Activated CD8-positive, alpha-beta memory T cell treated with anti-CD3 and anti-CD28 coated beads, Interleukin-2, amount 50 U/mL, for 1 hour (primary cell): Measurements from ENCODE around the gene CUX1.

Experiments used
- DNase-seq: peaks from one replicate; pipeline ENCODE4 v3.0.0-alpha.2; 2020; ENCODE audit errors: extremely low read depth

CUX1 gene

DNA sequence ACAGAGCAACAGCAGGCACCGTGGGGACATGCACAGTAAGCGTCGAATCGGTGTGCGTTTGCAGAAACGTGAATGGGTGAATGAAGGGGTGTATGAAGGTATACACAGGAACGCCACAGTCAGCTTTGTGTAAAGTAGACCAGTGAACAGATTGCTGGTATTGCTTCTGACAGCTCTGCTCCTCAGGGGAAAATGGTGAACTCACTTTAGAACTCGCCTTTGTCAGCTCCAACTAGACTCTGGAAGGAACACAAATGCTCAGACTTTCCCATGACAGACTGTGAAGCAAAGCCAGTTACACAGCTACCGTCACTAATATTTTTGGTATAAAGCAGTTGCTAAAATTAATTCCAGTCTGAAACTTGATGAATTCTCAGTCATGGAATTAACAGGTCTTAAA is 78.9 kb downstream of the CUX1 start:
- no peak for DNase-seq

DNA sequence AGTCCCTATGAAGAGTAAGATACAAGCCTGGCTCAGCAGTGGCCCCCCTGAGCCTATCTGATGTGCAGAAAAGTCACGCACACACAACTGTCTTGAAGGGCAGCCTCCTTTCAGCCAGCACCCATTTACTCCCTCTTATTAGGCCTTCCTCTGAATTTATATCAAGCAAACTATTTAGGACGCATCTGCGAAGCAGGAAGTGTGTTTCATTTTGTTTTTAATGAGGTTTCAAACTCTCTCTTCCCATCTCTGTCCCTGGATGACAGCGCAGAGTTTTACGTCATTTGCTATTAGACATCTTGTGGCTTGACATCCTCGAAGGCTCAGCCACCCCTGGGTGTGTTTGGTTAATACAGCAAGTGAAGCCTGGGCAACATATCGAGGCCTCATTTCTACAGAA is 79.5 kb downstream of the CUX1 start:
- no peak for DNase-seq

DNA sequence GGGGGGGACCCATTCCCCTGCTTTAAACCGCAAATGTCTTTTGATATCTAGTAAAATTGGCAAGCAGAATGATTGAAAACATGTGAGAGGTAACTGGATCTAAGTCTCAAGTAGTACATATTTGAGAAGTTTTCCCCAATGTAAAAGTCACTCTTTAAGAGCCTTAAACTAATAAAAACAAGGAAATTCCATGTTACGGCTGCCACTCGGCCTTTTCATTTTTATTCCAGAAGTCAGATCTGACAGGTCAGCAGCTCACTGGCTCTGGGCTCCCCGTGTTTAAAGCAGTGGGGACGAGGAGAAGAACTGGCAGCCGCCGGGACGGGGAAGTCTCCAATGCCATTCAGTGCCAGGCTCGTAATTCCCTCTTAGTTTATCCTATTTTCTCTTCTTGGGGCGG is 80.7 kb downstream of the CUX1 start:
- no peak for DNase-seq

DNA sequence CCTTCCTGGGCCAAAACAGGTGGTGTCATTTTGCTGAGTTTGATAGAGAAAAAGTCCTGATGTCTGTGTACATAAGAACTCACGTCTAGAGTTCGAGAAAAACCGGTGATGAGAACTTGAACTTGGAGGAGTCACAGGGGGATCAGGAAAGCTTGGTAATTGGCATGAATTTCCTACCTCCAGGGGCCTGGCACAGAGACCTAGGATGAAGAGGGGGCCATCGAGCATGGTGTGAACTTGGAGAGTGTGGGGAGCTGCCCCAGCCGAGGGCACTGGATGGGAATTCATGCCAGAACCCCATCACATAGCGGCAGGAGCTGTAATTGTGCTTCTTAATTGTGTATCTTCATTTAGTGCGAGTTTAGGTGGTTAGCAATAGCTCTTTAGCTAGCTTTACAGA is 82.2 kb downstream of the CUX1 start:
- DNase-seq, result no peak

DNA sequence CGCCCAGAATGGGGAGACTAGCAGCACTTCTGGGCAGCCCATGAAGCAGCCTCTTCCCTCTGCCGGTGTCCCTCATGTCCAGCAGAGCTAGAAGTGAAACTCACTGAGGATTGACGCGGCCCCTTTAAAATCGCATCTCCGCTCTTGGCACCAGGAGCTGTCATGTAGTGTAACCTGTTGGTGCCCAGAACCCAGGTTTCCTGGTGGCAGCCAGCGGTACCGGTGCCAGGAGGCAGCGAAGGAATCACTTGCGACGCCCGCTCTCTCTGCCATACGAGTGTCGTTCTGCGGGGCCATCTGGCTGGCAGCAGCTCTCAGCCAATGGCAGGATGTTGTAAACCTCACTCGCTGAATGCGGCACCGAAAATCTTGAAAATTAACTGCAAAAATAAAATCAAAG is 82.7 kb downstream of the CUX1 start:
- DNase-seq, result no peak

DNA sequence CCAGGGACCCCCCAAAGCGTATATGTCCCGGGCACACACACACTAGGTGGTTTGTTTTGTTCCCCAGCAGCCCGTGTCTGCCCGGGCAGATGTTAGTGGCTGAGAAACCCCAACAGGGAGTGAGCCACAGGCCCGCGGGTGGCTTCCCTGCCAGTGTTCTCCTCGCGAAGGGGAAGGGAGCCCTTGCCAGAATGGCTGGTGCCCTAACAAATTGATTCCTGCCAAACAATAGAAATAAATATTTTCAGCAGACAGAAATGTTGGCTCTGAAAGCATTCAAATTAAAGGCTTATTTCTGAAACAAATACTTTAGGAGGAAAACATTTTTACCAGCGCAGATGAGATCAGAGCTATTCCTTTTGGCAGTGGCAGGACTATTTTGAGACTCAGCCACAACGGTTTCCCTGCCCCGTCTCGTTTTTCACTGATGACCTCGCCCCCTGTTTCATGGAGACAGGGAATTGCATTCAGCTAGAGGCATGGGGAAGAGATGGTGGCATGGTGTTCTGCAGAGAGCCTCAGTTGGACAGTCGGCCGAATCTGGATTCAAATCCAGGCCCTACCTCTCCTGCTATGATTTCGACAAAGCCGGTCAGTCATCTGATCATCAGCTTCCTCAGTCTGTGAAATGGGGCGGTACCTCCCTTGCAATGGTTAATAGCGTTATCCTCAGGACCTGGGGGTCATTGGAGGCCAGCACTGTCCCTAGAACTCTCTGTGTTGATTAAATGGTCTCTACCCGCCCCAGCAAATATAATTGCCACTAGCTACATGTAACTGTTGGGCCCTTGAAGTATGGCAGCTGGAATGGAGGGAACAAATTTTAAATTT is 84.5 kb downstream of the CUX1 start:
- no peak for DNase-seq

DNA sequence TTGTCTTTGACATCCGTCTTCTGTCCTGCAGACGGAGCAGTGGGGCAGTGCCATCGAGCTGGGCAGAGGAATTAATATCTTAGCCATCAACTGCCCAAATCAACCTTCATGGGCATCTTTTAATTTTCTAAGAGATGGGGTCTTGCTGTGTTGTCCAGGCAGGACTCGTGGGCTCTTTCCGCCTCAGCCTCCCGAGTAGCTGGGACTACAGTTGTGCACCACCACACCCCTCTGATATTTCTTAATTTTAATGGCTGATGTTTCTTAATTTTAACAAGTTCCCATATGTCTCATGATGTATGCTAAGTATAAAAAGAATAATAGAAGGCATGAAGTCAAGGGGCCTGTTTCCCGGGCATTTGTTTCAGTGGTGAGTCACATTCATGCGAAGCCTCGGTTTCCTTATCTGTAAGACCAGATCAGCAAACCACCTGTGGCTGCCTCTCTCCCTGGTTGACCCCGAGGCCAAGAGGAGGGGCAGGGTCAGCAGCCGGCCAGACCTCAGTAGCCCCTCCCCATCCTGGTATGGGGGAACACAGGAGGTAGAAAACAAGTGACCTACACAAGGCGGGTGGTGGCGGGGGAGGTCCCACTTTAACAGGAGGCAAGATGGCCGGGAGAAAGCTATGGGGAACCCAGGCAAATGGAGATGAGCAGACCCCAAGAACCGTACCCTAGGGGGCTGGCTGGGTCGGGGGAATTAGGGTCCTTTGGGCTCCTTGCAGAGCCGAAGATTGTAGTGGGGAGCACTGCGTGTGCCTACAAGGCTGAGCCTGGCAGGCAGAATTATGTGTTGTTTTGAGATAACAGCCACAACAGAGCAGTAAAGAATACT is 85.5 kb downstream of the CUX1 start:
- no peak for DNase-seq

DNA sequence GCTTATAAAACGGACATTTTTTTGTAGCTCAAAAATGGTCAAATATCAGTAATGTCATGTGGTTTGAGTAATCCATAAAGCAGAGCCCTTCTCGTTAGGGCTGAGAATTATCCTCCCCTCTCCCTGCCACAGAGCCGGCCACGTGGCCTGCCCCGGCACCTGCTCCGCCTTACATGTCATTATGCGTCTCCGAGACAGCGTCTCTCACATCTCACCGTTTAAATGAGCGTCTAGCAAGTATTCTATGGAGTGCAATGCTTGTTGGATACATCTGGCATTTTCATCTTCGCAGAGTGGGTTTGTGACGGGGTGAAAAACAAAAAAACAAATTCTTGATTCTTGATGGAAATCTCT is 86.1 kb downstream of the CUX1 start:
- no peak for DNase-seq

DNA sequence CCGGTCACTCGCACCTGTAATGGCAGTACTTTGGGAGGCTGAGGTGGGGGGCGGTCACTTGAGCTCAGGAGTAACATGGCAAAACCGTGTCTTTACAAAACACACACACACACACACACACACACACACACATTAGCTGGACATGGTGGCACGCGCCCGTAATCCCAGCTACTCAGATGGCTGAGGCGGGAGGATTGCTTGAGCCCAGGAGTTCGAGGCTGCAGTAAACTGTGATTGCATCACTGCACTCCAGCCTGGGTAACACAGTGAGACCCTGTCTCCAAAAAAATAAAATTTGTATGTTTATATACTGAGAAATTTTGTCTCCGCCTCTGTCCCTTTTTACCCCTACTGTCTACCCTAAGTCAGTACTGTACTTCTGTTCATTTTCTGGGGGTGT is 86.6 kb downstream of the CUX1 start:
- no peak for DNase-seq

DNA sequence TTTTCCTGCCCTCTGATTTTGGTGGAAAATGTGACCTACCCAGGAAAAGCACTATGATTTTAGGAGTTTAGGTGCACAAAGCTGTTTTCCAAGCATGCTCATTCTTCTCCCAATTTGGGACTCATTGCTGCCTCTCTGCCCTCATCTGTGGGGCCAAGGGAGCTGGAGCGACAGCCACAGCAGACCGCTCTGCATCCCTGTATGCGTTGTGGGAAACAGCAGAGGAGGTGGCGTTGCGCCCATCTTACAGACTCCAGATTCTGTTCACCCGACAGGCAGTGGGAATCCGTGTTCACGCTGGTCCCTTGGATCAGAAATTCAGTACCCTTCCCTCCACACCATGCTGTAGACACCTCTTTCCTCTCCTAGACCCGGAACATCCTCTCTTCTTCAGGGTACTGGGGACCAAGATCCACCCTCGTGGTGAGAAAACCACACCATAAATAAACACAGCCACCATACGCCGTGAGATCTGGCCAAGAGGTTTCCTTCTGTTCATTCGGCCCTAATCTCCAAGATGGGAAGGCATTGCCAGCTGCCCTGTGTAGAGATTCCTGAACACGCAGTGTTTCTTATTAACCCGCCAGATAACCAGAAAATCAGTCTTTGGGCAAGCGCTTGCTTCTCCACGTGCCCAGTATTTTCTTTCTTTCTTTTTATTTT is 87.9 kb downstream of the CUX1 start:
- no peak for DNase-seq

DNA sequence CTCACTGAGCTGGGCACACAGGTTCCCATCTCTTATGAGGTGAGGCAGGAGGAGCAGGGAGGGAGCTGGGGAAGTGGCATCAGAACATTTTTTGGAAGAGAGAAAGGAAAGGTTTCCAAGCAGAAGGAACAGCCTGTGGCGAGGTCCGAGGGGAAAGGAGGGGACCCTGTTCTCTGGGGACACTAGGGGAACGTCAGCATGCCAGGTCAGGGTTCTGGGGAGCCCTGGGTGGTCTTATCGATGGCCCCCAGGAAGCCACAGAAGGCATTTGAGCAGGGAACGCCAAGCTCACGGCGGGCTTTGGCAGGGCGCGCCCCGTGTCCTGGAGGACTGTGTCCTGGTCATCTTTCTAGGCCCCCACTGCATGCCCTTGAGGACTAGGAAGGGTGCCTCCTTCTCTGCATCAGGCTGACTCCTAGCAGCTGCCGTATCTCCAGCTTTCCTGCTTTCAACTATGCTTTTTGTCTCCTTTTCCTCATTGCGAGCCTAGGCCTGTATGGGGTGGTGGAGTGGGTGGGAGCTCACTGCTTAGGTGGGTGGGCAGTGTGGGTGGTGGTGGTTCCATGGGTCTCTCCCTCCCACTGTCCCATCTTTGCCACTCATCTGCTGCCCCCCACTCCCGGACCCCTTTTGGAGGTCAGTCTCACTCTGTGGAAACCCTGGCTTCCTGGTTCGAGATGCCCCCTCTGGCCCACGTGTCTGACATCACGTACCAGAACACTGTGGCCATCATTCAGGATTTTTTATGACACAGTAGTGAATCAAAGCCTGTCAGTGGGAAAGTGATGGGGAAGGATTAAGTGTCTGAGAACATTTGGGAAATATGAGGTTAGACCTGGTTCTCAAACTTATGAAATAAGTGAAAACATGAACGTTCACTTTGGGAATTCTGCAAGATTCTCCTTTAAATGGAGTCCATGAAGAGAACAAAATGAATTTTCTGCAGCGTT is 89.1 kb downstream of the CUX1 start:
- DNase-seq, result no peak

DNA sequence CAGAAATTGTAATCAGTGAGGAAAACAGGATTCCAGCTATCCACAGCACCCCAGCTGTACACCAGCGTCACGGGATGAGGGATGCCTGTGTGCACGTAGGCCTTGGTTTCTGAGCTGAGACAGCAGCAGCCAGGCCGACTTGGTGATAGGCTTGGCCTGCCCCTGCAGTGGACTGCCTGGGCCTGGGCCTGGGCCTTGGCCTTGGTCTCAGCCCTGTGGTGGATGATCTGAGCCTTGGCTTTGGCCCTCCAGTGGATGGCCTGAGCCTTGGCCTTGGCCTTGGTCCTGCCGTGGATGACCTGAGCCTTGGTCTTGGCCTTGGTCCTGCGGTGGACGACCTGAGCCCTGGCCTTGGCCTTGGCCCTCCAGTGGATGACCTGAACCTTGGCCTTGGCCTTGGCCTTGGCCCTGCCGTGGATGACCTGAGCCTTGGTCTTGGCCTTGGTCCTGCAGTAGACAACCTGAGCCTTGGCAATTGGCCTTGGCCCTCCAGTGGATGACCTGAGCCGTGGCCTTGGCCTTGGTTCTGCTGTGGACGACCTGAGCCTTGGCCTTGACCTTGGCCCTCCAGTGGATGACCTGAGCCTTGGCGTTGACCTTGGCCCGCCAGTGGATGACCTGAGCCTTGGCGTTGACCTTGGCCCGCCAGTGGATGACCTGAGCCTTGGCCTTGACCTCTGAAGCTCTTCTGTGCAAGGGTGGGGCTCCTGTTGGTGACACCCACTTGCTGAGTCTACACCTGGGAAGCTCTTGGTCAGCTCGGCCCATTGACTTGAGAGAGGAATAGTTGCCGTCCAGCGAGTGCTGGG is 93.8 kb downstream of the CUX1 start:
- no peak for DNase-seq

DNA sequence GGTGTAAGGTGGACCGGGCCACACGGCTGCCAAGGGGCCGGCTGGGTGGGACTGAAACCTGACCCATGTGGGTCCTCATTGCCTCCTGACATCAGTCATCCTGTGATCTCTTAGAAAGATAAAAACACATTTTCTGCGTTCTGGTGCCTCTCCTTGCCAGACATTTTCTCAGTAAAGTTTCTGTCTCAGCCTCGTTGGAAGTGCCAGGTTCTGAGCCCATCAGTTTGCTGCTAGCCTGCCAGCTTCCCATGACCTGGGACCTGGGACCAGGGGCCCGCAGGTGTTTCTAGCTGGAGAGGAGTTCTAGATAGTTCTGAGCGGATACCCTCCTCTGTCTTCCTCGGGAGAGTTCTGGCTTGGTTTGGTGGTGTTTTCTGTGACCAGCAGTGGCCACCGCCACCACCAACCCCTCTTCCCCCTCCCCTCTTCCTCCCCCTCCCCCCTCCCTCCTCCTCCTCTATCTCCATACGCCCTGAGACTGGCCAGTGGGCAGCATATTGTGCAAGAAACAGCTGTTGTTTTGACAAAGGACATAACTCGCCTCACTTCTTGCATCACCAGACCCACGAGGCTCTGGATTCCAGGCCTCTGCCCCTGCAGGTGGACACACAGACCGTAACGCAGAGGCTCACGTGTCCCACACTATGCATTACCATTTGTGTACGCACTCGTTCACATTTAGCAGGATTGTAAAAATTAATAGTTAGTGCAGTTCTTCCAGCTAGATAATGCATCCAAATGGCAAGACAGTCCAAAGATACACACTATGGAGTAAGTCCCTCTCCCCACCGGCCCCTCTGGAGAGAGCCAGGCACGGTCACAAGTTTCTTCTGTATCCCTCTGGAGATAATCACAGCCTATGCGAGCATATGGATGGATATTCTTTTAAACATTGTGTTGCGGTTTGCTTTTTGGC is 94.6 kb downstream of the CUX1 start:
- no peak for DNase-seq

DNA sequence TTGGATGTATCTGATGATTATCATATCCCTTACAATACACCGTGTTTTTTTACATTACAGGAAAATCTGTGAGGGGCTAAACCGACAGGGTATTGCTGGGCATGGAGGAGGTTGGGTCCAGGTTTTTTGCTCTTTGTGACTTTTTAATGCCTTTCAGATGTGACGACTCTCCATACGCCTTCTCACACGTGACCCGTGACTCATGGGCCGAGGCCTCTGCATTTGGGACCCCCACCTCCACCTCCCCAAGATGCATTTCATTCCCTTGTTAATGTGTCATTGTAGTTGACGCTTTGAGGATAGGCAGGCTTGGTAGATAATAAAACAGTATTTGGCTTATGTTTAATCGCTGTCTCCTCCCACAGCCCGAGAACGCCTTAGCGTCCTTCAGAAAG is 95.3 kb downstream of the CUX1 start:
- DNase-seq, result no peak

DNA sequence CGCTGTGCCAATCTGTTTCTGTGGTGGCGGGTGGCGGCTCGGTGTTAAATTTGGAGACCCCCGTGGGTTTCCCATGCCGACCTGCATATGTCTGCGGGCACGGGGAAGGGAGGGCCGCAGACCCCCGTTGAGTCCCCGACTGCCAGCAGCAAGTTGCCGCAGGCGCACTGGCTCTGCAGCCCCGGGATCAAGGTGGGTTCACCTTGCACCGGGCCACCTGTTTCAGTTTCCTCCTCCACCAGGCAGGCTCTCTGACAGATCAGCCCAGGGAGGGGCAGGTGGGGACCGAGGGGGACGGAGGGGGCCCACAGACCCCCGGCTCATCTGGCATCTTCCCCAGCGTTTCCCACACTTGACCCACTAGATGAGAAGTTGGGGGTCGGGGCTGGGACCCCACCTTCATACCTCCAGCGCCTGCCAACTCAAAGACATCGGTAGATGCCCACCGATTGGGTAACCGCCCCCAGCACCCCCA is 95.9 kb downstream of the CUX1 start:
- no peak for DNase-seq

DNA sequence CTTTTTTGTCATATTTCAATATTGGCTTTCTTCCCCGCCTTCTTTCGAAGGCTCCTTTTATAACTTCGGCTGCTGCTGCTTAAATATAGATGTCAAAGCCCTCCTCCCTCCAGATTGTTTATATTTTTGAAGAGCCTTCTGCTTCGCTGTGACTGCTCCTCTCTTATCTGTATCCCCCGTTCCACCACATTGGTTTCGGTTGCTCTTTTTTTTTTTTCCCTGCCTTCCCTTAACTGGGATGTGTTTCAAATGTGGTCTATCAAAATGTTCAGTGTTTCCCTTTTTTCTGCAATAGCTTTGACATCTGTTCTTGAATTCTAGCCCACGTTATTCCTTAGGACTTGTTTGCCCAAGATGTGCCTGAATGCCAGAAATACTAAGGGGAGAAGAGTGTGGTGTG is 96.4 kb downstream of the CUX1 start:
- no peak for DNase-seq

DNA sequence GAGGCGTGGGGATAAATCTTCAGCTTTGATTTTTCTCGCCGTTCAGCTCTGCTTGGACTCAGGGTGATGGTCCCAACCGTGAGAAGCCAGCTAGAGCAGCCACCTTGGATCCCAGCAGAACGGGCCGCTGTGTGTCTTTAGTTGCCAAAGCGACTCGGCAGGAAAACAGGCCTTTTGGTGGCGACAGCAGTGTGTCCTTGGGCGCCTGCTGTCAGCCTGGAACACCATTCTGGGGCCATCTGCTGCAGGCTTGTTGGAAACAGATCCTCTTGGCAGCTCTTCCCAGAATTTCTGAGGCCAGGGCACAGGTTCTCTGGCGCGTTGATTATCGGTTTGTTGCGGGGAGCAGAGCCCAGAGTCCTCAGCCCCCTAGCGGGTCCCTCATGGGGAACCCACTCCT is 97.6 kb downstream of the CUX1 start:
- no peak for DNase-seq

DNA sequence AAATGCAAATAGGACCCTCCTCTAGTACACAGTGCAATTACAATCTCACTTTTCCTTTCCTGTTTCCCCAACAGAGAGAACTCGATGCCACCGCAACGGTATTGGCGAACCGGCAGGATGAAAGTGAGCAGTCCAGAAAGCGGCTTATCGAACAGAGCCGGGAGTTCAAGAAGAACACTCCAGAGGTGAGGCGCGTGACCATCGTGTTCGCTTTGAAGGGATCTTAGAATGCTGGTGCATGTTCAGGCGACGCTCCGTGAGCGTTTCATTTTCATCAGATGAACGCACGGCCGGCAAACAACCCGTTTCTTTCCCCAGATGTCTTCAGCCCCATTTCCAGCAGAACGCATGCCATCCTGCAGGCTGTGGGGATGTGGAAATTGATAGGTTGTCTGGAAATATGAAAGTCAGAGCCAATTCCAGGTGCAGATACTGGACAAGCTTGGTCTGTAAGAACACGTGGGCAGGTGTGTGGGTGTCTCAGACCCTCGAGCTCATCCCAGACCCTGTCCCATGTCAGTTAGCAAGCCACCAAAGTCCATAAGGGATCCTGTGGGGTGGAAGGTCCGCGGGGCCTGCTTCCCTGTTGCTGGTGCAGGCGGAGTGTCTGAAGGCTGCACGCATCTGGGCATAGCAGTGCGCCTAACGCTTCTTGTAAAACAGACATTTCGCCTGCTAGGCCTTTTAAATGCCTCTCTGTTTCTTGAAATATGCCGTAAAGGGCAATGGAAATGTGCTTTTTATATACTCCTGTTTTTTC is 98.8 kb downstream of the CUX1 start:
- no peak for DNase-seq

DNA sequence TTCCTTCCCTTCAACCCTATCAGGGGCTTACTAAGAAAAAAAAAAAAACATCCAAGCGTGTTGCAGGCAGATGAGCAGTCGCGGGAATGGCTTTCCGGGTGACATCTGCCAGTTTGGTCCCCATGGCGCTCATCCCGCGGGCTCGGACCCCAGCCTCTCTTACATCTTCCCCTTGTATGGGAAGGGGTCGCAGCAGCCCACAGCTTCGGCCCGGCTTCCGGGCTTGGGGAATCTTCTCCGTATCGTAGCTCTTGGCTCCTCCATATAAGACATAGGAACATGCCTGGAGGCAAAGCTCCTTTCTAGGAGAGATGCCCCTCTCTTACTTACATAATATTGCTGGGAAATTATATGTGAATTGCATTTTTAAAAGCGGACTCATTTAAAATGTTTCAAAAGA is 99.5 kb downstream of the CUX1 start:
- DNase-seq, result no peak
